HT1080 (cell line): Measurements from ENCODE around the gene UMAD1. TPM values are rescaled to one million over a fixed set of nuclear protein-coding genes. Genes with fewer than 3 reads are reported as not detected.

ENCODE experiments used
- DNase-seq: peaks from one replicate; pipeline ENCODE4 v3.0.0-alpha.2; 2015; ENCODE audit warnings: low read depth
- total RNA-seq: library from RNA; depleted of rRNA; stranded (reverse); fragments of >200 nt; shearing (Covaris generic); gene quantifications from 2 replicates; pipeline ENCODE4 v1.2.3, GENCODE V29; 2014

Gene UMAD1
- total RNA-seq, 1 experiment from 2014 or later: 6.5 TPM

DNA sequence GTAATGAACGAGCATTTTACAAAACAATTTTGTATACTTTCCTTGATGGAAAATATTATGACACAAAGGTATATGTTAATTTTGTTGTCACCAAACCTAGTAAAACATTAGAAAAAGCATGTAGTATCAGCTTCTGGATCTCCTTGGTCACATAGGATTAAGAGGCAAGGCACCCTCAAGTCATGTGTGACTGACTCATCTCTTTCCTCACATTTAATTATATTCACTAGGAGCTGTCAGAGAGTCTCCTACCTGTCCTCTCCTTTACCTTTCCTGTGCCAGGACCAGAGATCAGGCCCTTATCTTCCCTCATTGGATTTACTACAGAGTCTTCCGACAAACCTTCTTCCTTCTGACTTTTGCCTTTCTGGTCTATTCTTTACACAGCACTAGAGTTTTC lies 189.1 kb downstream of the UMAD1 start:
- DNase-seq: no peak

DNA sequence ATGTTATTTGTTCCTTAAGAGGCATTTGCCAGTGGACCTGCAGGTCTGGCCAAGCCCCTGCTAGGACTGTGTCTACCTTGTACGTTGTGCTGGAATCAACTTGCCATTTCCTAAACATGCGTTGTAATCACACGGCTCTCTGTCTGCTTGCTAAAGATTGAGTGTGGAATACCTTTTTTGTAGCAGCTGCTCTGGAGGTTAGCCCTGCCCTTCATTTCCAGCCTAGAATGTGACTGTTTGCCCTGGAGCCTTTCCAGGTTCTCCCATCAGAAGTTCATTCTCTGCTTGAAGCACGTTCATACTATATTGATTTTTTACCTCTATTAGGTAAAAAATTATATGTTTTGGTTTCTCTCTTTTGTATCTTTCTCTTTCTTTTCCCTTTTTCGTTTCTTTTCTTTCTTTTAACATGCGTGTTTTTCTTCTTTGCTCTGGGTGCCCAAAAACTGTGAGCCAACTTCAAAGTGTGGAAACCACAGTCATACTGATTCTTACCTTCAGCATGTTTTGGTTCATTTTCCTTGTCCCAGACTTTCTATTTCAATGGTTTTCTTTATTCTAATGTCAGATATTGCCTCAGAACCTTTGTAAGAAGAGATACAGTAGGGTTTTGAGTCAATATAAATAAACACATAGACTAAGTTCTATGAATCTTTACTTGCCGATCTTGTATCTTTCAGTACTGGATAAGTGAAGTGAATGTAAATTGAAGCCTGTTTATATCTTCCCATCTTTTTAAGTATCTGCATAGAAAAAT lies 189.7 kb downstream of the UMAD1 start:
- DNase-seq: no peak

DNA sequence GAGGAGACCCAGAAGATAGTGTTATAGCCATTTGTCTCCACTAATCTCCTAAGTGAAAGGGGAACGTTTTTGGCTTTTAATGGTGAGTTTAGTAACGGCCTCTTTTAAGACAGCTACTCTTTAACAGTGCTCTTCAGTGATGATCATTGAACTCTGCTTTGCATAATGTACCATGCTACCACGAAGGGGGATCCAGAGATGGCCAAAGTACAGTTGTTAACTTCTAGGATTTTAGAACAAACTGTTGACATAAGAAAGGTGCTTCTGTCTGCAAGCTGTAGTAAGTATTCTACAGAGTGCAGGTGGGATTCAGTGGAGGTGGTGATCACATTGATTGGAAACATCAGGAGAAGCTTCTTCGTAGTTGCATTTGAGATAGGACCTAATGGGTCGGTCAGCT lies 192.0 kb downstream of the UMAD1 start:
- no peak for DNase-seq

DNA sequence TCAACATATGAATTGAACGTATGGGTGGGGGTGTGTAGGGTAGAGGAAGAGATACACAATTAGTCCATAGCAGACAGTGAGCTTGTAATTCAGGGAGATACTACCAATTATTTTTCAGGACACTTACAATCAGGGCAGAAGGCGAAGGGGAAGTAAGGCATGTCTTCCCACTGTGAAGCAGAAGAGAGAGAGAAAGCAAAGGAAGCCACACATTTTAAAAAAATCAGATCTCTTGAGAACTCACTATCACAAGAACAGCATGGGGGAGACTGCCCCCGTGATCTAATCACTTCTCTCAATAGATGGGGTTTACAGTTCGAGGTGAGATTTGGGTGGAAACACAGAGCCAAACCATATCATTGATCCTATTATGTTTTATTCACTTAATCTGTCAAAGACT lies 194.2 kb downstream of the UMAD1 start:
- no peak for DNase-seq

DNA sequence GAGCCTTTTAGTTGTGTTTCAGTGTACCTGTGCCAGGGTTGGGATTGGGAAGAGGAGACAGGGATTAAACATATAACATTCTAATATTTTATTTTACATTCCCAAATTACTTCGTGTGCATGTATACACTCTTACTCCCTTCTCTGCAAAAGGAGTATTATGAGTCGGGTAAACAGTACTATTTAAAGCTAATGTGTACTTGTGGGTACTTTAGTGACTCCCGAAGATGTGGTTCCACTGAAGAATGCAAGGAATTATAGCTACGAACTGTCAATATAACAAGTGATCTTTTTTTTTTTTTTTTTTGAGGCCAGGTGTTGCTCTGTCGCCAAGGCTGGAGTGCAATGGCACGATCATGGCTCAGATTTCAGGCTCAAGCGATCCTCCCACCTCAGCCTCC lies 200.5 kb downstream of the UMAD1 start:
- DNase-seq: no peak

DNA sequence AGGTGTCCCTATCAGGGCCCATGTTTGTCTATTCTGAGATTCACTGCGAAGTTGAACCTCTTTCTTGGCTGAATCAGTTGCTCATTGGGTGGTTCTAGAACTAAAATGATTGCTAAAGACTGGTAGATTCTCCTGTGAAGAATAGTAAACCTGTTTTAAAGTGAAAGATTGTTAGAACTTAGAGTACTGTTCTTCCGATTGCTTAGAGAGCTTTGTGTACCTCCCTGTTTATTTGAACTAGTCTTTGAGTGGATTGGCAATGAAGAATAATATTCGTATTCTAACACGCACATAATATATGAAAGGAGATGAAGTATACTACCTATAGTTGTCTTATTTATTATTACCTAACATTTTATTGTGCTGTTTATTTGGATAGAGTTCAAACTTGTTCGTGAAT lies 202.7 kb downstream of the UMAD1 start:
- DNase-seq: no peak

DNA sequence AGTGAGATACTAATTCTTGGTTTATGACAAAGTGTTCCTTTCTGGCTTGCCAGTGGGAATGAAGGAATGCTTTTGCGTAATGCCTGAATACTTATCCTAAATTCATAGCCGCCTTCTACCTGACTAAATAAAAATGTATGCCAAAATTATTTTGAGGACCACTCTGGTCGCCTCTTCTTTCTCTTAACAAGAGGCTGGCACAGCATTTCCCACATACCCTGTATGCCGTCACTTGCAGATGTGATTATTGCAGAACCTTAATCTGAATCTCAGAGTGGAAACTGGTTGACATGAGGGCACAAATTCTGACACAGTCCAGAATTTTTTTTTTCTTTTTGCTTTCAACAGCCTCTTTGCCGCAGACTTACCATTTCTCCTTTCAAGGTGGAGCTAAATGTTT lies 203.4 kb downstream of the UMAD1 start:
- DNase-seq: no peak

DNA sequence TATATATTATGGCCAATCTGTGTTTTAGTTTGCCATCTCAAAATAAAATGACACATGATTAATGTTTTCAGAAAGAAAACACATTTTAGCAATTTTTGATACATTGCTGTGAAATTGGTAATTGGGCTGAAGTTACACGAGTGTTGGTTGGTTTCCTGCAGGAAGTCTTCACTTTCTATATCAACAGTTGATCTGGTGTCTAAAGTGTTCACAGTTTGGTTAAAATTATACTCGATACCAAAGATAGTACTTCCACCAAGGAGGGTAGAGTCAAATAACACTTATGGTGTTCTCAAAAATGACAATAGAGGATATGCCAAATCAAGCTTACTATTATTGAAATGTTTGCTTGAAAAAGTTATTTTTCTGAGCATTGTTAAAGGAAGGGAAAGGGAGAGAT lies 207.7 kb downstream of the UMAD1 start:
- DNase-seq: no peak

DNA sequence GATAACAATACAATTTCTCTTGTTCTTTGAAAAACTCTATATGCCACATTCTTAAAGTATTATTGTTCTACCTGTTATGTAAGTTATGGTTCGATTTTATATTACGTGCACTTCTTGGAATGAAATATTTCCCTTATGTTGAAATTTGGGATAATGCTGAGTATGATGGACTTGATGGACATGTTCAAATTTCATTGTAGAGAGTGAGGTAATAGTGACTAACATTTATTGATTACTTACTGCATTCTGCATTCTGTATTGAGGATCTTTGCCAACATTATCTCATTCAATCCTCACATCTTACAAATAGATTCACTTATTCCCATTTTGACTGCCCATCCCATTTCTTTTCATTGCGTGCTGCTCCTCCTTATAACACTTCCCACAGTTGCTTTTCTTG lies 208.3 kb downstream of the UMAD1 start:
- DNase-seq: no peak

DNA sequence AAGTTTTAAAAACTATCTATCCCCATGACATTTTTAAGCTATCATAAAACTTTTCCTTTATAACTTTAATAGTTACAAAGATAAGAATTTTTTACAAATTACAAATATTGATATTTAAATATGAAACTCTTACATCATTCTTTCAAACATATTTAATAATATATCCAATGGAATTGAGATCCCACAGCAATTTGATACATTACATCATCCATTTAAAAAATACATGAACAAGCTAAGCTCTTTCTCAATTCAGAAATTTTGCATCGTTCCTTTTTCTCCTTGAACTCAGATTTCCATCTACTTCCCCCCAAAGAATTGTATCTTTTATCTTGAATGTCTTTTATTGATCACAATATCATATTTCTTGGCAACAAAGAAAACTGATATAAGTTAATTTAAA lies 209.6 kb downstream of the UMAD1 start:
- DNase-seq: no peak

DNA sequence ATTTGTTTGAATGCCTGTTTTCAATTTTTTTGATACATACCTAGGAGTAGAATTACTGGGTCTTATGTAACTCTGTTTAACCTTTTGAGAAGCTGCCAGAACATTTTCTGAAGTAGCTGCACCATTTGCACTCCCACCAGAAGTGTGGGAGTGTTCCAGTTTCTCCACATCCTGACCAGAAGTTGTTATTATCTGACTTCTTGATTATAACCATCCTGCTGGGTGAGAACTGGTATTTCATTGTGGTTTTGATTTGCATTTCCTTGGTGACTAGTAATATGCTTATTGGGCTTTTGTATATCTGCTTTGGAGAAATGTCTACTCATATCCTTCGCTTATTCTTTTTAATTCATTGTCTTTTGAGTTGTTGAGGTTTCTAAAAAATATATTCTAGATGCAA lies 210.8 kb downstream of the UMAD1 start:
- peak; percentile 4 for DNase-seq

DNA sequence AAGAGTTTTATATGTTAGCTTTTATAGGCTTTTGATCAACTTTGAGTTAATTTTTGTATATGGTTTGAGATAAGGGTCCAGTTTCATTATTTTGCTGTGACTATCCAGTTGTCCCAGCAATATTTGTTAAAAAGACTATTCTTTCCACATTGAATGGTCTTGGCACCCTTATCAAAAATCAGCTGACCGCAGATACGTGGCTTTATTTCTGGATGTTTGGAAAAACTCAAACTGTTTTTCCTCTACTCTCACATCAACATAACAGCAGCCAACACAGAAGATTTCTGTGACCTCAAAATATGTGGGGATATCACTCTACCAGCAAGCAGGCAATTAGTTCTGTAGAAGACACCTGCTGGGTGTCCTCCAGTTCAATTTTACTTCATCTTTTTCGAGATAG lies 211.4 kb downstream of the UMAD1 start:
- no peak for DNase-seq

DNA sequence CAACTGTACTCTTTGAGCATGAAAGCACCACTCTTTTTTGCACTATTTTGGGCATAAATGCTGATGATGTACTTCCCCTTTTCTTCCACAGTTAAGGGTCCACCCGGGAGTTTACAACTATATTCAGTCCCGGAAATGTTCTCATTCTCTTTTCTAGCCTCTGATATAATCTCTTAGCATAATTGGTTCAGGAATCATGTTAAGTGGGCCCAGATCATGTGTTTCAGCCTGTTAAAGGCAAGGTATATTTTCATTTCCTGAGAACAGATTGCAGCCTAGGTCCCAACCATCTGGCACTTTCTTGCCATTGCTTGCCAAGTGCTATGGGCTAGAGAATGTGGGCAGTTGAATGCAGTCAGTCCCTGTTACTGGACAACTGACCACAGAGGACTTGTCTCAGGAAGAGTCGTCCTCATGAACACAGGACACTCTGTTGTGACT lies 216.6 kb downstream of the UMAD1 start:
- no peak for DNase-seq

DNA sequence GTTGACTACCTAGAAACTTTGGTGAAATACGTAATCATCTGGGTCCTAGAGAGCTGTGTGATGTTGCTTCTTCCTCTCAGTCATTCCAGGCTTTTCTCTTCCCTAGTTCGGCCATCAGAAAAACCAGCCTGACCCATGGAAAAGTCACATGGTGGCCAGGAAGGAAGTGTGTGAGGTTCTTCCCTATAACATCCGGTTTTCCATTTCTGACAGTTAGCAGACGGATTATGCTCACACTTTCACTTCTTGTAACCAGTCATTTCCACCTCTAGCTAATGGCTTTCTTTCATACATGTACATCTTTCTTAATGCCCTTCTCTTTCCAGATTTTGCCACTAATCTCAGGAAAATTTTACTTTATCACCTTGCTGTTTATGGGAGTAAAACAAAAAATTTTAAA lies 218.0 kb downstream of the UMAD1 start:
- DNase-seq: no peak

DNA sequence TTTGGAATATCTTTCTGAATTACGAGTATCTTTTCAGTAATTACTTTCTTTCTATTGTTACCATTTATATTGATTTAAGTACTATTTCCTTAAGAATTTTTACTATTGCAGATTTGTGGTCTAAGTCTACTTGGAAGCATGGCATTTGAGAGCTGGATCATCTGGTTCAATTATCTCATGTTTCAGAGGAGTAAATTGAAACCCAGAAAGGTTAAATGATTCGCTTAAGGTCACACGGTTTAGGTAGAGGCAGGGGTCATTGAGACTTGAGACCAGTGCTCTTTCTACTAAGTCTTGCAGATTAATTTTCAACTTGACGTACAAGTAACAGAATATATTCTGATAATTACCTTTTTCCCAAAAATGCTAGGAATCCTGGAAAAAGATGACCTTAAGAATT lies 218.9 kb downstream of the UMAD1 start:
- no peak for DNase-seq

DNA sequence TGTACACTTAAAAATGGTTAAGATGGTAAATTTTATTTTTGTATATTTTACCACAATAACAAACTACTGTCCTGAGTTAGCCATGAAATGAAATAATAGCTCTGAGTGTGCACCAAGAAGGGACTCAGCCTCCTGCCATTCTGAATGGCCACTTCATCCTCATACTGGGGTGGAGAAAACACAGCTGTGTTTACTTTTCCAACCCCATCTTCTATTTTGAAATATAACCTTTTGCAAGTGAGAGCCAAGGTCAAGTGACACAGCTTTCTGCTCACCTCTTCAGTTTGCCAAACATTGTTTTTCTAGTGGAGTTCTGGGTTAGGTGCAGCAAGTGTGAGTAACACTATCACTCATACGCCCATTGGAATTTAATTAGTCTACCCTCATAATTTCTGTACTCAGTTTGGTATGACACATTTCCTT lies 220.7 kb downstream of the UMAD1 start:
- peak; percentile 93 for DNase-seq

DNA sequence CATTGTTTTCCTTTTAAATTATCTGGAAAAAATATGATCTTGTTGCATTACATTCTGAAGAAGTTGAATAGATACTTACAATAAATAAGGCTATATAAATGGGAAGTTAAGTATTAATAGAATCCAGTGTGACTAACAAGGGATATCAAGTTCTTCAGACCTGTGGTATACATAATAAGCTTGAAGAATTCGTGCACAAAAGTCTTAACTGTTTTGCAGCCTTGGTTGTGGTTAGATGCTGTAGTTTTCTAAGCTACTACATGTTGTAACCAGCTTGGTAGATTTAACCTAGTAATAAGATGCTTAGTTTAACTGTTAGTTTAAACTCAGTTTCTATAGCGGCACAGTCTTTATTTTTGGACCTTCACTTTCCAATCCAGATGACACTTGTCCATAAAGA lies 221.8 kb downstream of the UMAD1 start:
- DNase-seq: no peak

DNA sequence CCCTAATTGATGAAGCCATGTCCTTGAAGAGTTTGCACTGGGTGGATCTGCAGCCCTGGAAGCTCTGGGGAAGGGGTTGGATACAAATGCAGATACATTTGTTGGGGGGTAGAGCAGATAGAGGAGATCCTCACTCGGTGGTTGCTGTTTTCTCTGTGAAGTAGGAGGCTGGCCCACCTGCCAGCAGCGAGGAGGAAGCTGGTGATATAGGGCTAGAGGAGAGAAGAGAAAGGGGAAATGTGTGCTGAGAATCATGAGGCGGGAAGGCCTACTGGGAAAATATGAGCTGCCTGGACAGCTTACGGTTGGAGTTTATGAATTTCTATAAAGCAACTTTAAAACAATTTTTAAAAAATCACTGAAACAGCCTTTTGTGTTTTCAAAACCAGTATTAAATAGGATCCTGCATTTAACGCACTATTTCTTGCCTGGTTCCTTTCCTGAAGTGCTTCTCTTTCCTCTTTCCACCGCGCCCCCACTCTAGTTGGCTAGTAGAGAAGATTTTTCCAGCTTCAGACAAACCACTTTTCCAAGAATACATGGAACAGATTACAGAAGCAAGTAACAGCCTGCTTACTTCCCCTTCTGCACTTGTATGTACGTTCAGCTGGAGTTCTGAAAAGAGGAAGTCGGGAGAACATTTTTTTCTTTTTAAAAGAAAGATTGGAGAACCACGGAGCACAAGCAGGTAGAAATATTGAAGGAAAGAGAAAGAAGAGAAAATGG lies 227.5 kb downstream of the UMAD1 start:
- no peak for DNase-seq

DNA sequence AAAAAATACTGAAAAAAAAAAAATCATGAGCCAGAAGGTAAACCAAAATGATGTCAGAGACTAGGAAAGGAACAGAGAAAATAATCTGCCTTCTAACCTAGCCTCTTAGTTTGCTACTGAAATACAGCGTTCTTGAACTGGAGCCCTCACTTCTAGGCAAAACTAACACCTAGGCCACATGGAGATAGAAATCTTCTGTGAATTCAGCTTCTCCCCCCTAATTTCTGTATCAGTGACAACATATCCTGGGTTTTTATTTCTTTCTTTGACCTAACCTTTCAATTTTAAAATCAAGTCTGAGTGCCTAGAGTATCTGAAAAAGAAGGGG lies 228.0 kb downstream of the UMAD1 start:
- no peak for DNase-seq

DNA sequence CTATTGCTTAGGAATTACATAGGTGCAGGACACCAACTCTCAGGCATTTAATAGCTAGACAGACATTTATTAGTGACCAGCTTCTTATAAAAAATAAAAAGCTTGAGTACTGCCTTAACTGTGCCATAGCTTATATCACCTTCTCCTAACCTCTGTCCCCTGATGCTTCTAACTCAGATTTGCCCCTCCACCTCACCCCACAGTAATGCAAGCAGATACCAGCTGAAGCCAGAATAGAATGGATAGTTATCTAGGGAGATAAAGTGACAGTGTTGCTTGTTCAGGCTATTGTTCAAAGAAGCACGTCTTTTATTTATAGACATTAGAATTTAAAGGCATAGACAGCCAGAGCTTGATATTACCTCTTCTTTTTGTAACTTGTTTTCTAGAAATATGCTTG lies 228.5 kb downstream of the UMAD1 start:
- DNase-seq: no peak

DNA sequence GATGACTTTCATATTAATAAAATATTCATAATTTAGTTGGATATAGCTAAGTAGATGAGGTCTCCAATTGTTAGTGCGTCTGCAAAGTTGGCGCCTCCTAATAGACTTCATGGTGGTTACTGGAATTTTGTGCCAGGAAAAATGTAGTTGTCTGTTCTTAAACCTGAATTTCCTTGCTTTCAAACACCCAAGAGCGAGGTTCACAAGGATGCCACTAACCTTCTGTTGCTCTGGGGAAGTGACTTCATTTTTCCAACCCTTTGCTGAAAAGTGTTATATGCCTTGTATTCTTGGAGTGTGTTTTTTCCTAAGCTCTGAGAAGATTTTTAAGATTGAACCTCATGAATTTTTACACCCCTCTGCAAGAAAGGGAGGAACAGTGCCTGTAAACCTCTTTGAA lies 229.1 kb downstream of the UMAD1 start:
- DNase-seq: no peak

DNA sequence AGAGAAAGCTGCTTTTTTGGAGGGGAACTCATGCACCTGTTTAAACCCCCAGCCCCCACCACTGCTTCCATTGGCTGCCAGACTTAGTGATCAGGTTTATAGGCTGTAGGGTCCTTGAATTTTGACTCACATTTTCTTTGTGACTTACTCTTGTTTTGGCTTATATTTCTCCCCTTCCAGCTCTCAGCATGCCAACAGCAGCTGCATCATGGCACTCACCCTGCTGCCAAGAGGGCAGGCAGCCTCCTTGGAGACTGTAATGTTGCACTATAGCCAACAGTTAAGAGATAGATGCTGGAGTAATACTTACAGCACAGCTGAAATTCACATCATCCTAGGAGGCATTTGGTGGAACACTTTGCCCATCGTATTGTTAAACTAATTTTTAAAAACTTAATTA lies 230.0 kb downstream of the UMAD1 start:
- DNase-seq: no peak

DNA sequence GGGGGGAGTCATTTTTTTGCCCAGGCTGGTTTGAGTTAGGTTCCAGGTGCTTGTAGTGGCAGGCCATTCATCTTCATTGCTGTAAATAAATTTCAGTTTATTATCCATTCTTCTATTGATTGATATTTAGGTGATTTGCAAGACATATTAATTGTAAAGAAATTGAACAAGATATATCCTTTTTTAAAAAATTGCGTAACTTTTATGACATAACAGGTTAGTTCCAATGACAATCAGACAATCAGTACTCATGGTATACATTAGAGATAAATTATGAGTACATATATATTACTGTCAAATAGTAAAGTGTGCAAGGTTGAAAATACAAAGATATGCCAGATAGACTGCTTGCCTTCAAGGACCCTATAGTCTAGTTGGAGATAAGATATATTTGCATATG lies 235.9 kb downstream of the UMAD1 start:
- no peak for DNase-seq
